ENCODE data around the gene BCAS4.

BCAS4 gene

DNA sequence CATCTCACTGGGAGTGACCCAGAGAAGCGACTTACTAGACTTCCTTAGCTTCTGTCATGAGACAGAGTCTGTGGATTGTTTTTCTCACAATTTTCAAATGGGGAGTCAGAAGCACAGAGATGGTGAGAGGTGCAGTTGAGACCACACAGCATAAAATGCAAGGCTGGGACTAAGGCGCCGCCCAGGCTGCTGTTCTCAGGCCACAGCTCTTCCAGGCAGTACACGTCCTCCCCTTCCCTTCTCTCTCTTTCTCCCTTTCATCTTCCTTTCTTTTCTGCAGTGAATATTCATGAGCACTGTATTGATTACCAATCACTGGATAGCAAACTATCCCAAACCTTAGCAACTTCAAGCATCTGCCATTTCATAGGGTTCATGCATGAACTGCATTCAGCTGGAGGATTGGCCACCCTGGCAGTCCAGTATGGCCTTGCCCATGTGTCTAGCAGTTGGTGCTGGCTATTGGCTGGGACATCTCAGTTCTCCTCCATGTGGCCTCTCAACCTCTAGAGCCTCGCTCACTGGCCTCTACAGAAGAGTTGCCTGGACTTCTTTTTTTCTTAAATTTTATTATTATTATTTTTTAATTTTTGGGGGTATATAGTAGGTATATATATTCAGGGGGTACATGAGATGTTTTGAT, 11.4 kb downstream of the BCAS4 start:
- TF ChIP-seq, protein P1, sequence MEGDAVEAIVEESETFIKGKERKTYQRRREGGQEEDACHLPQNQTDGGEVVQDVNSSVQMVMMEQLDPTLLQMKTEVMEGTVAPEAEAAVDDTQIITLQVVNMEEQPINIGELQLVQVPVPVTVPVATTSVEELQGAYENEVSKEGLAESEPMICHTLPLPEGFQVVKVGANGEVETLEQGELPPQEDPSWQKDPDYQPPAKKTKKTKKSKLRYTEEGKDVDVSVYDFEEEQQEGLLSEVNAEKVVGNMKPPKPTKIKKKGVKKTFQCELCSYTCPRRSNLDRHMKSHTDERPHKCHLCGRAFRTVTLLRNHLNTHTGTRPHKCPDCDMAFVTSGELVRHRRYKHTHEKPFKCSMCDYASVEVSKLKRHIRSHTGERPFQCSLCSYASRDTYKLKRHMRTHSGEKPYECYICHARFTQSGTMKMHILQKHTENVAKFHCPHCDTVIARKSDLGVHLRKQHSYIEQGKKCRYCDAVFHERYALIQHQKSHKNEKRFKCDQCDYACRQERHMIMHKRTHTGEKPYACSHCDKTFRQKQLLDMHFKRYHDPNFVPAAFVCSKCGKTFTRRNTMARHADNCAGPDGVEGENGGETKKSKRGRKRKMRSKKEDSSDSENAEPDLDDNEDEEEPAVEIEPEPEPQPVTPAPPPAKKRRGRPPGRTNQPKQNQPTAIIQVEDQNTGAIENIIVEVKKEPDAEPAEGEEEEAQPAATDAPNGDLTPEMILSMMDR (IDR thresholded peaks at IDR 0.05; ENCODE audit: extremely low read depth, insufficient read depth, missing control alignments): no peak
- in situ Hi-C loops (cut with MboI; ENCODE audit: low pct_unique_long_range_greater_than_20kb, low sequenced_read_pairs, unreplicated experiment): no loop called here
- DNase-seq (ENCODE audit: low spot score): no peak

DNA sequence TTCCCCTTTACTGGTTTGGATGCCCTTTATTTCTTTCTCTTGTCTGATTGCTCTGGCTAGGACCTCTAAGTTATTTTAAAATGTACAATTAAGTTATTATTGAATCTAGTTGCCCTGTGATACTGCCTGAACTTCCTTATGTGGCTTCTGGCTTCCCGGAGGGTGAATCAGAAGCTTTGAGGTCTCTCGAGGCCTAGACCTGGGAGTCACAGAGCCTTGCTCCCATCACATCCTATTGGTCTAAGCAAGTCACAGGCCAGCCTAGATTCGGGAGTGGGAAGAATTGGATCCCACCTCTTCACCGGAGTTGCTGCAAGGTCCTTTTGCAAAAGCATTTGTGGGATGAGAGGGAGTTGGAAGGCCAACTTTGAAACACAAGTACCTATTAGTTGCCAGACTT, 15.2 kb downstream of the BCAS4 start:
- TF ChIP-seq, protein P1 (IDR thresholded peaks at IDR 0.05; ENCODE audit: extremely low read depth, insufficient read depth, missing control alignments): no peak
- in situ Hi-C loops (cut with MboI; ENCODE audit: low pct_unique_long_range_greater_than_20kb, low sequenced_read_pairs, unreplicated experiment): no loop called here
- DNase-seq (ENCODE audit: low spot score): no peak

DNA sequence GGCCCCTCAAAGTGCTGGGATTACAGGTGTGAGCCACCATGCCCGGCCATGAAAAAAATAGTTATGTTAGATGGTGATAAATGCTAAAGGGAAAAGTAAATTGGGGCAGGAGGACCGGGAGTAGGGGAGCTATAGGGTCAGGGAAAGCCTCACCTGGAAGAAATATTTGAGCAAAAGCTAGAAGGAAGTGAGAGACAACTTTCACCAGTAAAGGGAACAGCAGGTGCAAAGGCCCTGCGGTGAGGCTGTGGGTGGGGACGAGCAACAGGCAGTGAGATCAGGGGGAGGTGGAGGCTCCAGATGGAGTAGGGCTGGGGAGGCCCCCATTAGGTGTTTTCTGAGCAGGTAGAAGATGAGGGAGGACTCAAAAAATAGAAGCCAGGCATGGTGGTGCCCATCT, 16.0 kb downstream of the BCAS4 start:
- TF ChIP-seq, protein P1 (IDR thresholded peaks at IDR 0.05; ENCODE audit: extremely low read depth, insufficient read depth, missing control alignments): no peak
- DNase-seq (ENCODE audit: low spot score): peak; percentile 49
- in situ Hi-C loops (cut with MboI; ENCODE audit: low pct_unique_long_range_greater_than_20kb, low sequenced_read_pairs, unreplicated experiment): no loop called here

DNA sequence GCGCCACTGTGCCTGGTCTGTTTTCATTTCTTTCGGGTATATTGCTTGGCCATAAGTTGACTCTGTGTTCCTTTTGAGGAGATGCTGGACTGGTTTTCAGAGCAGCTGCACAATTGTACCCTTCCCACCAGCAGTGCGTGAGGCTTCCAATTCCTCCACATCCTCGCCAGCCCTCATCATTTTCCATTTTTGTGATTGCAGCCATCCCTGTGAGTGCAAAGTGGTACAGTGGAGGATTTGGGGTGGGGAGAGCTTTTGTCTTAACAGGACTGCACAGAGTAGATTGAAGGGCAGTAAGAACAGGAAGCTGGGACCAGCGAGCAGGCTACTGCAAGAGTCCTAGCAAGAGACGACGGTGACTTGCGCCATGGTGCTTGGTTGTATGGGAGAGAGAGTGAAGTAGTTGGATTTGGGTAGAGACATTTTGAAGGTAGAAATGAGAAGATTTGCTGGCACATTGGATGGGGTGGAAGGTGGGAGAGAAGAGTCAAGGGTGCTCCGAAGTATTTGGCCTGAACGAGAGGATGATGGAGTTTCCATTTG, 18.3 kb downstream of the BCAS4 start:
- TF ChIP-seq, protein P1 (IDR thresholded peaks at IDR 0.05; ENCODE audit: extremely low read depth, insufficient read depth, missing control alignments): no peak
- in situ Hi-C loops (cut with MboI; ENCODE audit: low pct_unique_long_range_greater_than_20kb, low sequenced_read_pairs, unreplicated experiment): no loop called here
- no peak for DNase-seq (ENCODE audit: low spot score)

DNA sequence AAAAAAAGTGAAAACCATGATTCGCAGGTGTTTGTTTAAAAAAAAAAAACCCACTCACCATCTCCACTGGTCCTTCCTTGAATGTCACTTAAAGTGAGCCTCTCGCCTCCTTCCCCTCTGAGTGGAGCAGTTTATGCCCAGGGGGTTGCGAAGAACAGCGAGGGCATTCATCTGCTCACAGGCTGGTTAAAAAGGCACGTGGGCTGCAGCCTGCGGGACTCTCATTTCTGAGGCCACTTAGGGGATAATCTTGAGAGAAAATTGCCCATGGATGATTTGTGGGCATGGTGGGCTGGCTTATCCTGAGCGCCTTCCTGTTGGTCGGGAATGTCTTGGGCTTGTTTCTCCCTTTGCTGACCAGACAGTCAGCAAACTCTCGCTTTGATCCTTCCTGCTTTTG, 18.9 kb downstream of the BCAS4 start:
- in situ Hi-C loops (cut with MboI; ENCODE audit: low pct_unique_long_range_greater_than_20kb, low sequenced_read_pairs, unreplicated experiment): no loop called here
- TF ChIP-seq, protein P1 (IDR thresholded peaks at IDR 0.05; ENCODE audit: extremely low read depth, insufficient read depth, missing control alignments): no peak
- no peak for DNase-seq (ENCODE audit: low spot score)

DNA sequence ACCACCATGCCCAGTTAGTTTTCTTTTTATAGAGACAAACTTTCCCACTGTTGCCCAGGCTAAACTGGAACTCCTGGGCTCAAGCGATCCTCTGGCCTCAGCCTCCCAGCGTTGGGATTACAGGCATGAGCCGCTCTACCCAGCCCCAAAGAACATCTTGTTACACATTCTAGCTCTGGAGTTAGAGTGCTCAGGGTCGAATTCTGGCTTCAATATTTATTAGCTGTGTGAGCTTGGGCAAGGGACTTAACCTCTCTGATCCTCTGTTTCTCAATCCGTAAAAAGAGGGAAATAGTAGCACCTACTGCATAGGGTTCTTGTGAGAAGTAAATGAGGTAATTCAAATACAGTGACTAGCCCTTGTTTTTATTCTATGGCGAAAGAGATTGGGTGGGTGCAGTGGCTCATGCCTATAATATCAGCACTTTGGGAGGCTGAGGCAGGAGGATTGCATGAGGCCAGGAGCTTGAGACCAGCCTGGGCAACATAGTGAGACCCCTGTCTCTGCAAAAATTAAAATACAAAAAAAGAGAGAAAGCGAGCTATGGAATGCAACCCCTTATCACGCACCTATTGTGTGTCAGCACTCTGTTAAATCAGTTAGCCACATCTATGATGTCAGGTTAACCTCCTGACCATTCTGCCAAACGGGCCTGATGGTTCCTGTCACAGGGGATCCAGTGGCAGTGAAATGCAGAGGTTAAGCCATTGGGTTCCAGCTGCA, 19.7 kb downstream of the BCAS4 start:
- TF ChIP-seq, protein P1 (IDR thresholded peaks at IDR 0.05; ENCODE audit: extremely low read depth, insufficient read depth, missing control alignments): no peak
- no peak for DNase-seq (ENCODE audit: low spot score)
- in situ Hi-C loops (cut with MboI; ENCODE audit: low pct_unique_long_range_greater_than_20kb, low sequenced_read_pairs, unreplicated experiment): no loop called here
